Mammary microvascular endothelial cell (primary cell): ENCODE data around the gene GPRC5D. TPM values are rescaled to one million over a fixed set of nuclear protein-coding genes. Genes with fewer than 3 reads are reported as not detected.

ENCODE experiments used
- total RNA-seq: library from RNA; depleted of rRNA; stranded (reverse); fragments of >200 nt; gene quantifications from 2 replicates; pipeline ENCODE4 v1.2.3, GENCODE V29; 2015

Gene GPRC5D
- total RNA-seq: not detected in 2 replicates

GRCh38 chr12:12952036-12952435 is at the start of gene GPRC5D:
GPRC5D (minus strand) TSS chr12:12952170; CDS start chr12:12950384, 1,786 bp downstream.

GRCh38 chr12:12999959-13000615 is 48.1 kb upstream of the GPRC5D start, which contains the start of gene HEBP1:
HEBP1 (minus strand) TSS chr12:13000265; CDS start chr12:13000114, 151 bp downstream.

GRCh38 chr12:12891080-12891880 is 60.7 kb downstream of the GPRC5D start, which contains the start of gene GPRC5A:
GPRC5A (plus strand) TSS chr12:12891562; CDS start chr12:12908250, 16,688 bp downstream.

Other genes with a start within 250 kb of the GPRC5D start
- gene CDKN1B, start 234.8 kb downstream of the GPRC5D start, total RNA-seq: 19.5 and 26.8 TPM in 2 replicates
- gene APOLD1, start 166.5 kb downstream of the GPRC5D start, total RNA-seq: 52.4 and 53.7 TPM in 2 replicates
- 77.3 and 82.4 TPM in 2 replicates for gene DDX47, start 138.8 kb downstream of the GPRC5D start, total RNA-seq
- gene GPRC5A, start 60.6 kb downstream of the GPRC5D start, total RNA-seq: 50.8 and 57.3 TPM in 2 replicates
- 24.2 and 31.5 TPM in 2 replicates for gene HEBP1, start 48.1 kb upstream of the GPRC5D start, total RNA-seq
- 3.9 and 4.7 TPM in 2 replicates for gene FAM234B, start 92.2 kb upstream of the GPRC5D start, total RNA-seq
- not detected in 2 replicates for gene GSG1, start 151.5 kb upstream of the GPRC5D start, total RNA-seq
- 1,447 and 1,601 TPM in 2 replicates for gene EMP1, start 244.6 kb upstream of the GPRC5D start, total RNA-seq